Thymus (tissue), 11 donors: ENCODE measurements around the gene SOBP. TPM values are rescaled to one million over a fixed set of nuclear protein-coding genes. Genes with fewer than 3 reads are reported as not detected.
A peak's percentile ranks its signal among the peaks of the same experiment; 100 is the strongest.

Experiments used
- DNase-seq, 9 donors: peaks; one replicate each; pipeline ENCODE4 v3.0.0-alpha.2; 2013; ENCODE audit warnings: low spot score in 9 of 9, low read depth in 6 of 9, missing footprints in 1 of 9
- H3K27ac ChIP-seq, 2 donors: one replicate each; pipeline ENCODE4 v1.5.1; 2013; ENCODE audit warnings: control low read depth in 1 of 2, low read depth in 1 of 2, low read length in 1 of 2, mild to moderate bottlenecking in 1 of 2, moderate library complexity in 1 of 2
- H3K27me3 ChIP-seq, 2 donors: one replicate each; pipeline ENCODE4 v1.5.1; 2013; ENCODE audit warnings: low read length in 1 of 2; ENCODE audit not compliant: control insufficient read depth in 2 of 2, insufficient read depth in 1 of 2
- H3K36me3 ChIP-seq, 2 donors: one replicate each; pipeline ENCODE4 v1.5.1; 2013; ENCODE audit warnings: low read length in 1 of 2, mild to moderate bottlenecking in 1 of 2, moderate library complexity in 1 of 2; ENCODE audit not compliant: control insufficient read depth in 2 of 2, insufficient read depth in 2 of 2
- H3K4me1 ChIP-seq, 2 donors: one replicate each; pipeline ENCODE4 v1.5.1; 2013; ENCODE audit warnings: low read length in 2 of 2; ENCODE audit not compliant: control insufficient read depth in 2 of 2, insufficient read depth in 2 of 2
- H3K4me3 ChIP-seq, 2 donors: one replicate each; pipeline ENCODE4 v1.5.1; 2013; ENCODE audit warnings: low read length in 2 of 2, control low read depth in 1 of 2, mild to moderate bottlenecking in 1 of 2
- H3K9me3 ChIP-seq, 2 donors: one replicate each; pipeline ENCODE4 v1.5.1; 2013; ENCODE audit warnings: low read length in 1 of 2, mild to moderate bottlenecking in 1 of 2; ENCODE audit not compliant: control insufficient read depth in 2 of 2, insufficient read depth in 1 of 2
- WGBS: extraction: QIAGEN DNeasy Blood & Tissue Kit; methylation state at CpG from one replicate; pipeline ENCODE4 v1.1.7; 2013; 5-methylcytosine and 5-hydroxymethylcytosine counted together
- polyA plus RNA-seq: library from polyadenylated mRNA; stranded (reverse); fragments of 200-250 nt; gene quantifications from one replicate; pipeline ENCODE4 v1.2.3, GENCODE V29; 2013
- total RNA-seq: library from RNA; stranded (reverse); fragments of 120-200 nt; gene quantifications from one replicate; pipeline ENCODE4 v1.2.4, GENCODE V29; 2013
- donor health status: healthy.

The SOBP gene
- total and polyA plus RNA-seq, 2 donors, result 4.1 to 4.2 TPM

DNA sequence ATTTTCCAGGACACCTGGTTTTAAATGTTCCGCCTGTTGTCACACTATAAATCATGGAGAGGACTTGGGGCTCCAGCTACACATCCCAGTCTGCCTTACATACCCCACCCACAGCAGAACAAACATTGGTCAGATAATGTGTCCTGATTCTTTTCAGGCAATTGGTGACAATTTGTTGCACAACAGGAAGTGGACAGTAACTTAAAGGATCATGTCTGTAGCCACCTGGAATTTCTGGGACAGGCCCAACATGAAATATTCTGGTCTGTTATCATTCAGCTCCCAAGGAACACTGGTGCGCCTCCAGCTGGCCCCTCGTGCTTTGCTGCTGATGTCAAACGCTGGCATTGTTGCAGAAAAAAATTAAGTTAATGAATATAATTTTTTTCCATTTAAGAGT lies 117.2 kb downstream of the SOBP start:
- no peak overlapping the region for H3K27ac ChIP-seq
- no peaks in the 10 kb centered on the region for H3K36me3 ChIP-seq
- WGBS, result 95% methylated on average over 4 of the region's 4 CpGs
- no peak for DNase-seq
- no peaks in the 10 kb centered on the region for H3K9me3 ChIP-seq
- H3K4me3 ChIP-seq, result no peak overlapping the region
- peaks cover 0 to 9% of the 10 kb centered on the region in 2 donors for H3K4me1 ChIP-seq
- no peaks in the 10 kb centered on the region for H3K27me3 ChIP-seq

DNA sequence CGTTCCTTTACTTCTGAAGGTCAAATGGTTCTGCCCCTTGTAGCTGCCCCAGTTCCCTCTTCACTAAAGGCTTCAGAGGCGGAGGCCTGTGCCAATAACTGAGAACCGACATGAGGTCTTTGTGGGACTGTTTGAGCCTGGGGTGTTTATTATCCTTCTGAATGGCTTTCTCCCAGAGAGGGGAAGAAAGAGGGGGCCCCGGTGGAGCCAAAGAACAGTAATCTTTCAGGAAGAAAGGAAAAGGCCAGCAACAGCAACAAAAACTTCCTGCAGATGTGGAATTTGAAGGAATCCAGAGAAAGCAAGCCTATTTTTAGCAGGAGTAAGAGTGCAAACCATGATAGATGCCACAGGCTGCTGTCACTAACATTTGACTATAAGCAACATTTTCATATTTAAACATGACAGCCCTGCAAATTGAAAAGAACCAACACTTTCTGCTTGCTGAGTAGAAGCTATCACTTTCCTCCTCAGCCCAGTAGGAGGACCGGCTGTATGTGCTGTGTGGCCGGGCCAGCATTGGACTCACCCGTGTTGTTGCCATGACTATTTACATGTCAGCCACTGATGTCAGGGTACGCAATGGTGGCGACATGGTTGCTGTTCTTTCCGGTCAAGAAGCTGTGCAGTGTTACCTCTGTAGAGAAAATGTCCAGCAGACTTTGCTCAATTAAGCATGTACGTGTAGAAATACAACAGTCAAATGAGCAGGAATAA lies 121.3 kb downstream of the SOBP start:
- no peak for DNase-seq
- Histone ChIP-seq H3K27ac (no peak overlapping the region), H3K36me3 (no peaks in the 10 kb centered on the region), H3K4me3 (no peak overlapping the region), H3K9me3 (no peaks in the 10 kb centered on the region), H3K4me1 (no peaks in the 10 kb centered on the region), H3K27me3 (peaks cover 0 to 2% of the 10 kb centered on the region in 2 donors)
- 93% methylated on average over 11 of the region's 11 CpGs for WGBS

DNA sequence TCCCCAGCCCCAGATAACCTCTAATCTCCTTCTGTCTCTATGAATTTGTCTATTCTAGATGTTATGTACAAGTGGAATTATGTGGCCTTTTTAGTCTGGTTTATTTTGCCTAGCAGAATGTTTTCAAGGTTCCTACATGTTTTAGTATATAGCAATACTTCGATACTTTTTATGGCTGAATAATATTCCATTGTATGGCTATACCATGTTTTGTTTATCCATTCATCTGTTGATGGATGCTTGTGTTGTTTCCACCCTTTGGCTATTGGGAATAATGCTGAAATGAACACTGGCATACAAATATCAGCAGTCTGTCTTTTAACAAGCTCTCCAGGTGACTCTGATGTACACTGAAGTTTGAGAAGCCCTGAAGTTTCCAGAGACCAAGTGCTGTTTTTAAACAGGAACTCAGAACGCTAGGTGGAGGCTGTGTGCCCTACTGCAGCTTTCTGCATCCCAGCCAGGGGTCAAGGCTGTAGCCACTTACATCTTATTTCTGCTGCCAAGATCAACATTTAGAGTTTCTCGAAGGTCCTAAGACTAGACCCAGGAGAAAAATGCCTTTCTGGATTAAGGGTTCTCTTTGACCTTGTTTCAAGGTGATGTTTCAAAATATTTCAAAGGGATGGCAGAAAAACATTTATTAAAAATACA lies 123.0 kb downstream of the SOBP start:
- Histone ChIP-seq H3K27me3 (peaks cover 0 to 2% of the 10 kb centered on the region in 2 donors), H3K27ac (no peak overlapping the region), H3K4me3 (no peak overlapping the region), H3K9me3 (no peaks in the 10 kb centered on the region), H3K36me3 (no peaks in the 10 kb centered on the region), H3K4me1 (peaks cover 0 to under 1% of the 10 kb centered on the region in 2 donors)
- 90% methylated on average over 3 of the region's 3 CpGs for WGBS
- no peak for DNase-seq

DNA sequence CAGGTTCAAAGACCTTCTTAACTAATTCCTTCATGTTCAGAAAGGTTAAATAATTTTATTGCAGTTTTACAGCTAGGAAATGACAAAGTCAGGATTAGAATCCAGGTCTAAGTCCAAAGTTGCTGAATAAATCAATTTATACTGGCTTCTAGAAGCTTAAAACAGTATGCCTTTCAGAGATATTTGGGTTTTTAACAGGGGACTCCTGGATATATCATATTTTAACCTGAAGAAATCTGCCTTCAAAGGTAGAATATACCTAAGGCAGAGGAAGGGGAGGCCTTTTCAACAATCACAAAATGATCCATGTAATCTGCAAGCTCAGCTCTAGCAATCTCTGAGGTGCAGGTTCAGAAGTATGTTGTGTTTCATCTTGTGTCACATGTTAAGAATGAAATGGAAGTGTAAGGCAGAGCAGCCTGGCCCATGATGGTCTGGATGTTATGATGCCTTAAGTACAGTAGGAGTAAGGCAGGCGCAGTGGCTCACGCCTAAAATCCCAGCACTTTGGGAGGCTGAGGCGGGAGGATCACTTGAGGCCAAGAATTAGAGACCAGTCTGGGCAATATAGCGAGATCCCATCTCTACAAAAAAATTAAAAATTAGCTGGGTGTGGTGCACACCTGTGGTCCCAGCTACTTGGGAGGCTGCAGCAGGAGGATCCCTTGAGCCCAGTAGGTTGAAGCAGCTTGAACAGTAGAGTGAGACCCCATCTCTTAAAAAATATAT lies 123.9 kb downstream of the SOBP start:
- no peak overlapping the region for H3K4me3 ChIP-seq
- peaks cover 0 to 2% of the 10 kb centered on the region in 2 donors for H3K27me3 ChIP-seq
- H3K36me3 ChIP-seq, result no peaks in the 10 kb centered on the region
- 98% methylated on average over 4 of the region's 4 CpGs for WGBS
- H3K4me1 ChIP-seq, result peaks cover 7 to 9% of the 10 kb centered on the region in 2 donors
- no peaks in the 10 kb centered on the region for H3K9me3 ChIP-seq
- DNase-seq, result no peak
- H3K27ac ChIP-seq, result no peak overlapping the region

DNA sequence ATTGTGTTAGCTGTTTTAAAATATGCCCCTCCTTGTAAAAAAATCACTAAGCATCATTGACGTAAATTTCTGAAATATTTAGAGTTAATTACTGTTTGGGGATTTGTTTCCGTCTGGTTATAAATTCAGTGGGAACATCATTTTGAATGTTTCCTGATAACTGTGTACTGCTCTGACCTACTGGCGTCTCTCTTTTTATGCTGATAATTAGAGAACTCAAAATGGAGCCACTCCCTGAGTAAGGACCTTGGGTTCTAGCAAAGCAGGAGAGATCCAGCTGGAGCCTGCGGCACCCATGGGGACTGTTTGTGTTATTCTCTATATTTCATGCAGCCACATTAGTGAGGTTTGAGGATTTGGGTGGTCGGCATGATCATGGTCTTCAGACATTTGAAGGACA lies 124.9 kb downstream of the SOBP start:
- Histone ChIP-seq H3K4me1 (peaks cover 7 to 16% of the 10 kb centered on the region in 2 donors), H3K4me3 (no peak overlapping the region), H3K36me3 (no peaks in the 10 kb centered on the region), H3K27me3 (peaks cover 0 to 2% of the 10 kb centered on the region in 2 donors), H3K9me3 (no peaks in the 10 kb centered on the region), H3K27ac (no peak overlapping the region)
- no peak for DNase-seq
- 94% methylated on average over 5 of the region's 5 CpGs for WGBS

DNA sequence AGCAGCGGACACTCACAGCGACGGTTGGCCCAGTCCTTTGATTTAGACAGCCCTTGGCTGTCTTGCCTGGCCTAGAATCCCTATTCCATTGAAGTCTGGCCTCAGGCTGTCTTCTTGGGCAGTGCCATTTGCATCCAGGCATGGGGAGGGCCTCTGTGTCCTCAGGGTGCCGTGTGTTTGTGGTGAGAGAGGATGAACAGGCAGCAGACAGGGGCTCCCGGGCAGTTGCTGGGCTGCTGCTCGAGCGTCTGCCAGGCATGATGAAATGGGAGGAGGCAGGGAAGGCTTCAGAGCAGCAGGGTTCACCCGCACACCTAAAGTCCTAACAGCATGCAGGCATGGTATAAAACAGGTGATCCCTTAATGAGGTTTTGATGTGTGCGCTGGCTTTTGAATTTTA lies 126.9 kb downstream of the SOBP start:
- Histone ChIP-seq H3K36me3 (no peaks in the 10 kb centered on the region), H3K27me3 (peaks cover 0 to 2% of the 10 kb centered on the region in 2 donors), H3K4me3 (no peak overlapping the region), H3K4me1 (peaks cover 7 to 16% of the 10 kb centered on the region in 2 donors), H3K27ac (no peak overlapping the region), H3K9me3 (no peaks in the 10 kb centered on the region)
- 97% methylated on average over 9 of the region's 9 CpGs for WGBS
- no peak for DNase-seq

DNA sequence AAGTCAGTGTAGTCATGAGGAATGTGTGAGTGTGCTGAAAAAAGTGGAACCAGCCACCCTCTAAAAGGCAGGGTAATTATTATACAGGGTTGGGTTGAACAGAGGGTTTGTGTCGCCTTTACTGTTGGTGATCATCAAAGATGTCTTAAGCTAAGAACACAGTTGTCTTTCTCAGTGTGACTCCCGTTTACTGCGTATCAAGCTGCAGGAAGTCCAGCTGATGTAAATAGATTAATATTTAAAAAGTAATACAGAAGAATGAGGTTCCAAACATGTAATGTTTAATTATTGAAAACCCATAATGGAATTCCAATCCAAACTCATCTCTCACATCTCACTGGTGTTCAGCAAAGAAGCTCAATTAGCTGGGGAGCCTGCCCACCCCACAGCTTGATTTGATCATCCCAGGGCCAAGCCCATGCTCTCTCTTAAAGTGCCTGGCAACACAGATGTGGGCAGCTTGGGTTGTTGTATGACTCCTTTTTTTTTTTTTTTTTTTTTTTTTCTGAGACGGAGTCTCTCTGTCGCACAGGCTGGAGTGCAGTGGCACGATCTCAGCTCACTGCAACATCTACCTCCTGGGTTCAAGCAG lies 127.5 kb downstream of the SOBP start:
- H3K27me3 ChIP-seq, result peaks cover 0 to 2% of the 10 kb centered on the region in 2 donors
- H3K9me3 ChIP-seq, result no peaks in the 10 kb centered on the region
- 99% methylated on average over 6 of the region's 6 CpGs for WGBS
- DNase-seq, result no peak
- no peaks in the 10 kb centered on the region for H3K36me3 ChIP-seq
- no peak overlapping the region for H3K4me3 ChIP-seq
- H3K4me1 ChIP-seq, result peaks cover 7 to 16% of the 10 kb centered on the region in 2 donors
- H3K27ac ChIP-seq, result no peak overlapping the region

DNA sequence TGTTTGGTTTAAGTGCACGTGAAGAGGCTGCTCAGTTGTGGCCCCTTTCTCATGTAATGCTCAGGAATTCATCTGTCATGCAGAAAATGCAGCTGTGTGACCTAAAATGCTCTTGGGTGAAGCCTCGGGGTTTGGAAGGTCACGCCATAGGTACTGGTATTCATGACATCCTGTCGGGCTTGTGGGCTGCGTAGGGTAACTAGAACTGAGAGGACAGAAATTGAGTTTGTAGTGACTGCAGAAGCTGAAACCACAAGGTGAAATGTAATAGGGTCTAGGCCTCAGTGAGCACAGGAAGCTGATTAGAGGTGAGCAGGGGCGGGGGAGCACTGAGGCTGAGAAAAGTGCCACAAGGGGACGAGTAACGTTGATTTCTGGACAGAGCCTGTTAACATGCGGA lies 128.8 kb downstream of the SOBP start:
- H3K36me3 ChIP-seq, result no peaks in the 10 kb centered on the region
- H3K4me1 ChIP-seq, result peaks cover 7 to 16% of the 10 kb centered on the region in 2 donors
- H3K4me3 ChIP-seq, result no peak overlapping the region
- peaks cover 0 to 2% of the 10 kb centered on the region in 2 donors for H3K27me3 ChIP-seq
- DNase-seq, result peak; percentile 15 to 82 (median 53)
- peak overlapping the region; percentile 0 to 68 for H3K27ac ChIP-seq
- 48% methylated on average over 9 of the region's 9 CpGs for WGBS
- no peaks in the 10 kb centered on the region for H3K9me3 ChIP-seq

DNA sequence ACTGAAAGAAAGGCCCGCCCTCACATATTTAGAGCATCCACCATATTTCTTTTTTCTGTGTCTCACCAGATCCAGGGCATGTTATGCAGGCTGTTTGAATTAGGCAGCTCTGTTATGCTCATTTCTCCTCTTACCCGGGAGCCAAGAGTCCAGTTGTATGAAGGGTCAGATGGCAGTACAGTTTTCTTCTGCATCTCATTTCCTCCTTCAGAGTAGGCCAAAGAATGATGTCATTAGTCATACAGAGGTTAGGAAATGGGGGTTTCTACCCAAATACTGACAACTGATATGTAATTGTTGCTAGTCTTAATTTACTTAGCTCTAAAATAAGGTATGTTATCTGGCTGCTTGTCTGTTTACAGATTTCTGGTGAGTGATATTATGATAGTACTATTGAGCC lies 130.8 kb downstream of the SOBP start:
- no peaks in the 10 kb centered on the region for H3K36me3 ChIP-seq
- no peak overlapping the region for H3K4me3 ChIP-seq
- no peaks in the 10 kb centered on the region for H3K9me3 ChIP-seq
- peaks cover 7 to 16% of the 10 kb centered on the region in 2 donors for H3K4me1 ChIP-seq
- DNase-seq, result no peak
- 94% methylated on average over 2 of the region's 2 CpGs for WGBS
- H3K27ac ChIP-seq, result no peak overlapping the region
- H3K27me3 ChIP-seq, result peaks cover 0 to 2% of the 10 kb centered on the region in 2 donors
